HepG2 (cell line): Measurements from ENCODE around the gene SP6. TPM values are rescaled to one million over a fixed set of nuclear protein-coding genes. Genes with fewer than 3 reads are reported as not detected.

Source experiments
- ATM ChIP-seq: fragments of 450-650 bp; IDR thresholded peaks from 2 replicates; pipeline ENCODE4 v1.7.1; 2017; ENCODE audit warnings: mild to moderate bottlenecking, borderline replicate concordance
- CEBPB ChIP-seq: IDR thresholded peaks from 2 replicates; pipeline ENCODE4 v1.6.1; 2011; ENCODE audit warnings: low read depth, low read length, improper control_type of control experiment, borderline replicate concordance
- FOSL2 ChIP-seq: sonication (generic); formaldehyde crosslinking; IDR thresholded peaks from 2 replicates; pipeline ENCODE4 v1.4.0; 2020; ENCODE audit warnings: missing genetic modification reagents
- HDAC1 ChIP-seq: sonication (generic); formaldehyde crosslinking; IDR thresholded peaks from 2 replicates; pipeline ENCODE4 v1.5.1; 2020; ENCODE audit warnings: mild to moderate bottlenecking, missing genetic modification reagents
- KLF16 ChIP-seq, 2 experiments: sonication (generic) in 1 of 2; formaldehyde crosslinking in 1 of 2; IDR thresholded peaks; 2 replicates each; pipeline versions ENCODE4 v1.6.1 to v1.8.0; 2016 to 2023; ENCODE audit warnings: missing genetic modification reagents in 2 of 2, missing compliant biosample characterization in 1 of 2
- MED13 ChIP-seq: sonication (generic); formaldehyde crosslinking; IDR thresholded peaks from 2 replicates; pipeline ENCODE4 v1.5.0; 2020; ENCODE audit warnings: missing genetic modification reagents
- MTA1 ChIP-seq: sonication (generic); formaldehyde crosslinking; IDR thresholded peaks from 2 replicates; pipeline ENCODE4 v1.4.0; 2020; ENCODE audit warnings: missing genetic modification reagents, mild to moderate bottlenecking, borderline replicate concordance
- RBM39 ChIP-seq: fragments of 200-400 bp; formaldehyde crosslinking; IDR thresholded peaks from one replicate; pipeline ENCODE4 v1.6.1; 2018; ENCODE audit warnings: antibody characterized with exemption, mild to moderate bottlenecking, low read depth, low read length; ENCODE audit not compliant: poor library complexity, severe bottlenecking
- SIX4 ChIP-seq: sonication (generic); formaldehyde crosslinking; IDR thresholded peaks from 2 replicates; pipeline ENCODE4 v1.4.0; 2020; ENCODE audit warnings: missing genetic modification reagents
- STAG1 ChIP-seq: sonication (generic); formaldehyde crosslinking; IDR thresholded peaks from 2 replicates; pipeline ENCODE4 v1.4.0; 2020; ENCODE audit warnings: missing genetic modification reagents
- ZBTB3 ChIP-seq: sonication (generic); formaldehyde crosslinking; IDR thresholded peaks from 2 replicates; pipeline ENCODE4 v1.4.0; 2020; ENCODE audit warnings: low read depth, mild to moderate bottlenecking, moderate library complexity, missing genetic modification reagents, borderline replicate concordance
- ZNF547 ChIP-seq: sonication (generic); formaldehyde crosslinking; IDR thresholded peaks from 2 replicates; pipeline ENCODE4 v1.5.1; 2020; ENCODE audit warnings: mild to moderate bottlenecking, missing genetic modification reagents
- ZSCAN22 ChIP-seq: sonication (generic); formaldehyde crosslinking; IDR thresholded peaks from 2 replicates; pipeline ENCODE4 v1.4.0; 2020; ENCODE audit warnings: mild to moderate bottlenecking, missing genetic modification reagents
- polyA plus RNA-seq, 8 experiments: library from polyadenylated mRNA; depleted of rRNA in 3 of 8; stranded (reverse) in 7 of 8; unstranded in 1 of 8; fragments of >200 nt; fragmentation: Illumina TruSeq in 4 of 8; extraction: Trizol in 4 of 8; gene quantifications; 2 replicates each; pipeline versions ENCODE4 v1.2.1 to v1.2.3, GENCODE V29; 2011 to 2016; ENCODE audit warnings: low read depth in 4 of 8, missing spikeins in 1 of 8, mixed read lengths in 1 of 8; ENCODE audit not compliant: insufficient read depth in 1 of 8
- total RNA-seq, 5 experiments: library from RNA; depleted of rRNA; stranded (reverse); fragments of >200 nt; fragmentation: Illumina TruSeq; extraction: Trizol; gene quantifications; 2 replicates each; pipeline ENCODE4 v1.2.3, GENCODE V29; 2016; ENCODE audit warnings: low read depth in 1 of 5
- TF ChIP-seq, protein P1 (sequence below): sonication (generic); formaldehyde crosslinking; IDR thresholded peaks from 2 replicates; pipeline ENCODE4 v1.4.0; 2020; ENCODE audit warnings: low read depth, mild to moderate bottlenecking, missing genetic modification reagents
- TF ChIP-seq, protein P2 (sequence below): sonication (generic); formaldehyde crosslinking; IDR thresholded peaks from 2 replicates; pipeline ENCODE4 v1.4.0; 2020; ENCODE audit warnings: missing genetic modification reagents
- TF ChIP-seq, protein P3 (sequence below): sonication (generic); formaldehyde crosslinking; IDR thresholded peaks from 2 replicates; pipeline ENCODE4 v1.4.0; 2020; ENCODE audit warnings: missing genetic modification reagents, borderline replicate concordance
- TF ChIP-seq, protein P4 (sequence below): sonication (generic); formaldehyde crosslinking; IDR thresholded peaks from 2 replicates; pipeline ENCODE4 v1.8.1; 2023; ENCODE audit warnings: mild to moderate bottlenecking, missing genetic modification reagents

Gene SP6
- total and polyA plus RNA-seq, 2 of the 13 experiments (the other 11 are each of a cell fraction or from before 2014, with no cell fraction given): 0.07 TPM

DNA sequence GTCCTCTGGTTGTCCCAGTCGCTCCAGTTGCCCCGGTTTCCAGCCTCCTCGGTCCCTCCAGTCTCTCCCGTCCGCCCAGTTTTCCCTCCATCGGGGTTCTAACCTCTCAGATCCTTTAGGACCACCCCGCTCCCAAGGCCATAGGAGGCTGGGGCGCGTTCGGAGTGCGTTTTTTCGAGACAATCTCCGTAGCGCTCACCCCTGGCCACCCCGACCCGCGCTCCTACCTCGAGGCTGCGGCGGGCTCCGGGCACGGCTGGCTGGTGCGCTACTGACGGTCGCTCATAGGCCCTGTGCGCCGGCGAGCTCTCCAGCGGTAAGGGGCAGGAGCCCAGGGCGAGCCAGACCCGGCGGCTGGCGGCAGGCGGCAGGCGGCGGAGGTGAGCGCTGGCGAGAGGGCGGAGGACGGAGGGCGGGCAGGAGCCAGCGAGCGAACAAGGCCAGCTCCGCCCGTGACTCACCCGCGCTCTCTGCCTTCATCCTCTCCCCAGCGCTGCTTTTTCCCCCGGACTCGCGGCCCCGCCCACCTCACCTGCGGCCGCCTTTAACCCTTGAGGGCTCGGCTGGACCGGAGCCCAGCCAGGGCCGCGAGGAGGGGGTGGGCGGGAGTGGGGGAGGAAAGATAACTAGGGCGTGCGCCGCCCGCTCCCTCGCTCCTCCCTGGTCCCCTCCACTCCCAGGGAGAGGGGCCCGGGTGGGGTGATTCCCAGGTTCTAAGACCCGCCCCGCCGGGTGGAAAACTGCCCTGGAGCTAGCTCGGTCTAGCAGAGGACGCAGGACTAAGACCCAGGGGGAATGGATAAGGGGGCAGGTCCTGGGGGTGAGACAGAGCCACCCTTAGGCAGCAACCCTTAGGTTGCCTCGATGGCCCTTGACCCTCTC is at the start of gene SP6 (continued):
- TF ChIP-seq MTA1 (CRISPR knock-in tag) (peak; percentile 93; the same call in 1 of the 2 replicates), RBM39 (peak; percentile 46), ZBTB3 (CRISPR knock-in tag) (peak; percentile 54; the same call in 1 of the 2 replicates), ZNF547 (CRISPR knock-in tag) (peak; percentile 69; the same call in 1 of the 2 replicates), HDAC1 (CRISPR knock-in tag) (peak; percentile 82), ATM (no peak), FOSL2 (CRISPR knock-in tag) (peak; percentile 92), KLF16 (CRISPR knock-in tag; IDR thresholded peaks at IDR 0.05) (peak in 1 of 2 experiments; percentile 64; a peak in 2 of 4 replicates), STAG1 (CRISPR knock-in tag) (peak; percentile 29), SIX4 (CRISPR knock-in tag) (no peak), MED13 (no peak), ZSCAN22 (CRISPR knock-in tag) (0 out of 2 replicates have a peak, but pooled peaks have one; percentile 54), CEBPB (no peak)
- TF ChIP-seq, protein P1, sequence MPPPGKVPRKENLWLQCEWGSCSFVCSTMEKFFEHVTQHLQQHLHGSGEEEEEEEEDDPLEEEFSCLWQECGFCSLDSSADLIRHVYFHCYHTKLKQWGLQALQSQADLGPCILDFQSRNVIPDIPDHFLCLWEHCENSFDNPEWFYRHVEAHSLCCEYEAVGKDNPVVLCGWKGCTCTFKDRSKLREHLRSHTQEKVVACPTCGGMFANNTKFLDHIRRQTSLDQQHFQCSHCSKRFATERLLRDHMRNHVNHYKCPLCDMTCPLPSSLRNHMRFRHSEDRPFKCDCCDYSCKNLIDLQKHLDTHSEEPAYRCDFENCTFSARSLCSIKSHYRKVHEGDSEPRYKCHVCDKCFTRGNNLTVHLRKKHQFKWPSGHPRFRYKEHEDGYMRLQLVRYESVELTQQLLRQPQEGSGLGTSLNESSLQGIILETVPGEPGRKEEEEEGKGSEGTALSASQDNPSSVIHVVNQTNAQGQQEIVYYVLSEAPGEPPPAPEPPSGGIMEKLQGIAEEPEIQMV: peak; percentile 67; the same call in 1 of the 2 replicates
- TF ChIP-seq, protein P2, sequence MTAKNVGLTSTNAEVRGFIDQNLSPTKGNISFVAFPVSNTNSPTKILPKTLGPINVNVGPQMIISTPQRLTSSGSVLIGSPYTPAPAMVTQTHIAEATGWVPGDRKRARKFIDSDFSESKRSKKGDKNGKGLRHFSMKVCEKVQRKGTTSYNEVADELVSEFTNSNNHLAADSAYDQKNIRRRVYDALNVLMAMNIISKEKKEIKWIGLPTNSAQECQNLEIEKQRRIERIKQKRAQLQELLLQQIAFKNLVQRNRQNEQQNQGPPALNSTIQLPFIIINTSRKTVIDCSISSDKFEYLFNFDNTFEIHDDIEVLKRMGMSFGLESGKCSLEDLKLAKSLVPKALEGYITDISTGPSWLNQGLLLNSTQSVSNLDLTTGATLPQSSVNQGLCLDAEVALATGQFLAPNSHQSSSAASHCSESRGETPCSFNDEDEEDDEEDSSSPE (CRISPR knock-in tag): peak; percentile 77
- TF ChIP-seq, protein P3, sequence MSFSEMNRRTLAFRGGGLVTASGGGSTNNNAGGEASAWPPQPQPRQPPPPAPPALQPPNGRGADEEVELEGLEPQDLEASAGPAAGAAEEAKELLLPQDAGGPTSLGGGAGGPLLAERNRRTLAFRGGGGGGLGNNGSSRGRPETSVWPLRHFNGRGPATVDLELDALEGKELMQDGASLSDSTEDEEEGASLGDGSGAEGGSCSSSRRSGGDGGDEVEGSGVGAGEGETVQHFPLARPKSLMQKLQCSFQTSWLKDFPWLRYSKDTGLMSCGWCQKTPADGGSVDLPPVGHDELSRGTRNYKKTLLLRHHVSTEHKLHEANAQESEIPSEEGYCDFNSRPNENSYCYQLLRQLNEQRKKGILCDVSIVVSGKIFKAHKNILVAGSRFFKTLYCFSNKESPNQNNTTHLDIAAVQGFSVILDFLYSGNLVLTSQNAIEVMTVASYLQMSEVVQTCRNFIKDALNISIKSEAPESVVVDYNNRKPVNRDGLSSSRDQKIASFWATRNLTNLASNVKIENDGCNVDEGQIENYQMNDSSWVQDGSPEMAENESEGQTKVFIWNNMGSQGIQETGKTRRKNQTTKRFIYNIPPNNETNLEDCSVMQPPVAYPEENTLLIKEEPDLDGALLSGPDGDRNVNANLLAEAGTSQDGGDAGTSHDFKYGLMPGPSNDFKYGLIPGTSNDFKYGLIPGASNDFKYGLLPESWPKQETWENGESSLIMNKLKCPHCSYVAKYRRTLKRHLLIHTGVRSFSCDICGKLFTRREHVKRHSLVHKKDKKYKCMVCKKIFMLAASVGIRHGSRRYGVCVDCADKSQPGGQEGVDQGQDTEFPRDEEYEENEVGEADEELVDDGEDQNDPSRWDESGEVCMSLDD: 0 out of 2 replicates have a peak, but pooled peaks have one; percentile 23
- TF ChIP-seq, protein P4, sequence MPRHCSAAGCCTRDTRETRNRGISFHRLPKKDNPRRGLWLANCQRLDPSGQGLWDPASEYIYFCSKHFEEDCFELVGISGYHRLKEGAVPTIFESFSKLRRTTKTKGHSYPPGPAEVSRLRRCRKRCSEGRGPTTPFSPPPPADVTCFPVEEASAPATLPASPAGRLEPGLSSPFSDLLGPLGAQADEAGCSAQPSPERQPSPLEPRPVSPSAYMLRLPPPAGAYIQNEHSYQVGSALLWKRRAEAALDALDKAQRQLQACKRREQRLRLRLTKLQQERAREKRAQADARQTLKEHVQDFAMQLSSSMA (CRISPR knock-in tag): 0 out of 2 replicates have a peak, but pooled peaks have one; percentile 60
